ENCODE data around the gene USP11.

The USP11 gene

GRCh38 chrX:47232803-47233332 is at the start of gene USP11:
USP11 (plus strand) TSS chrX:47233009; CDS start chrX:47233044, 35 bp downstream.
- DNase-seq = no peak

- no peak for DNase-seq
Measured at GRCh38 chrX:47184486-47184885, 48.3 kb upstream of the USP11 start.

GRCh38 chrX:47185241-47185640 is 47.6 kb upstream of the USP11 start:
- DNase-seq = no peak

- no peak for DNase-seq
Measured at GRCh38 chrX:47186096-47186740, 46.6 kb upstream of the USP11 start.

GRCh38 chrX:47187106-47187677 is 45.6 kb upstream of the USP11 start:
- no peak for DNase-seq

GRCh38 chrX:47189906-47190305 is 42.9 kb upstream of the USP11 start:
- DNase-seq = no peak

GRCh38 chrX:47190445-47191269 is 42.2 kb upstream of the USP11 start:
- peak; percentile 86 for DNase-seq

- no peak for DNase-seq
Measured at GRCh38 chrX:47191331-47191730, 41.5 kb upstream of the USP11 start.

- no peak for DNase-seq
Measured at GRCh38 chrX:47191806-47192401, 40.9 kb upstream of the USP11 start.

GRCh38 chrX:47193475-47194193 is 39.2 kb upstream of the USP11 start, which contains the start of gene UBA1:
UBA1 (plus strand) TSS chrX:47193829; CDS start chrX:47198803, 4,974 bp downstream.
- peak; percentile 75 for DNase-seq

- DNase-seq = no peak
Measured at GRCh38 chrX:47194194-47194787, 38.5 kb upstream of the USP11 start.

- DNase-seq = no peak
Measured at GRCh38 chrX:47196098-47196497, 36.7 kb upstream of the USP11 start.

- no peak for DNase-seq
Measured at GRCh38 chrX:47197526-47197925, 35.3 kb upstream of the USP11 start.

GRCh38 chrX:47198026-47198686 is 34.7 kb upstream of the USP11 start:
- DNase-seq = no peak

- DNase-seq = no peak
Measured at GRCh38 chrX:47198687-47199080, 34.1 kb upstream of the USP11 start.

GRCh38 chrX:47199286-47199685 is 33.5 kb upstream of the USP11 start:
- DNase-seq = no peak

GRCh38 chrX:47200385-47201150 is 32.2 kb upstream of the USP11 start:
- DNase-seq = no peak

- DNase-seq = no peak
Measured at GRCh38 chrX:47201345-47201944, 31.4 kb upstream of the USP11 start.

- no peak for DNase-seq
Measured at GRCh38 chrX:47202316-47202715, 30.5 kb upstream of the USP11 start.

- DNase-seq = no peak
Measured at GRCh38 chrX:47202877-47203276, 29.9 kb upstream of the USP11 start.

Measured in NCI-H524 treated with DMSO at 0.1 percent for 48 hours (cell line).